ENCODE data around the gene MSI2. TPM values are rescaled to one million over a fixed set of nuclear protein-coding genes. Genes with fewer than 3 reads are reported as not detected.

The MSI2 gene
- total RNA-seq, 1 donor from 2014 or later, result 178 TPM

DNA sequence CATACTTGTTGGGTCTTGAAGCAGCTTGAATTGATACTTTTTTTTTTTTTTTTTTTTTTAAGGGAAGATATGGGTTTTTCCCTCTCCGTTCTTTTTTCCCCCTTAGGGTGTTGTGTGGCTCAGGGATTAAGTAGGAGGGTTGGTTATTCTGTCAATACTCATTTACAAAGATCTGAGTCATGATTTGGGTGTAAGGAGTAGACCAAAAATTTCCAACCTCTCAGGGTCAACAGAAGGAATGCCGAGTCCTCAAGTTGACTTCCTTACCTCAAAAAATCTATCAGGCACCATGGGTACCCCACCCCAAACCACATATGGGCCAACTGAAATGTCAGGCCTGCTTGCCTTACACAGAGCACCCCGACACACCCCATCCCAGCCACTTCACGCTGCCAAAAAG is 258.3 kb downstream of the MSI2 start:
- intact Hi-C loops (cut with micrococcal nuclease), result no loop called here

DNA sequence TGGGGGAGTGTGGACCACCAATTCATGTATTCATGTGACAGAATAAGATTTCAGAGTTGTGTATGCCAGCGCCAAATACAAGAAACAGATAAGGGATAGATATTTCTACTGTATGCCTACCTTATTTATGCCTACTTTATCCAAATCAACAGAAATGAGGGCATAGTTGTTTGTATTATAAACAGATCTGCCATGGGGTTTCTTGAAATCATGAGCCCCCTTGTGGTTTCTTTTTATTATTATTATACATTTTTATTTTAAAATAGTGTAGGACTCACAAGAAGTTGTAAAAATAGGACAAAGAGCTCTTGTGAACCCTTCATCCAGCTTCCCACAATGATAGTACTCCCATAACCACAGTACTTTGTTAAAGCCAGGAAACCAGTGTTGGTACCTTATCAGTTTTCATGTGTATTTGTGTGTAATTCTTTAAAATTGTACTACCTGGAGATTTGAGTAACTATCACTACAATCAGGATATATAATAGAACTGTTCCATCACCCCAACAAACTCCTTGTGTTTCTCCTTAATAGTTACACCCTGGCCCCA is 259.4 kb downstream of the MSI2 start:
- intact Hi-C loops (cut with micrococcal nuclease), result no loop called here

DNA sequence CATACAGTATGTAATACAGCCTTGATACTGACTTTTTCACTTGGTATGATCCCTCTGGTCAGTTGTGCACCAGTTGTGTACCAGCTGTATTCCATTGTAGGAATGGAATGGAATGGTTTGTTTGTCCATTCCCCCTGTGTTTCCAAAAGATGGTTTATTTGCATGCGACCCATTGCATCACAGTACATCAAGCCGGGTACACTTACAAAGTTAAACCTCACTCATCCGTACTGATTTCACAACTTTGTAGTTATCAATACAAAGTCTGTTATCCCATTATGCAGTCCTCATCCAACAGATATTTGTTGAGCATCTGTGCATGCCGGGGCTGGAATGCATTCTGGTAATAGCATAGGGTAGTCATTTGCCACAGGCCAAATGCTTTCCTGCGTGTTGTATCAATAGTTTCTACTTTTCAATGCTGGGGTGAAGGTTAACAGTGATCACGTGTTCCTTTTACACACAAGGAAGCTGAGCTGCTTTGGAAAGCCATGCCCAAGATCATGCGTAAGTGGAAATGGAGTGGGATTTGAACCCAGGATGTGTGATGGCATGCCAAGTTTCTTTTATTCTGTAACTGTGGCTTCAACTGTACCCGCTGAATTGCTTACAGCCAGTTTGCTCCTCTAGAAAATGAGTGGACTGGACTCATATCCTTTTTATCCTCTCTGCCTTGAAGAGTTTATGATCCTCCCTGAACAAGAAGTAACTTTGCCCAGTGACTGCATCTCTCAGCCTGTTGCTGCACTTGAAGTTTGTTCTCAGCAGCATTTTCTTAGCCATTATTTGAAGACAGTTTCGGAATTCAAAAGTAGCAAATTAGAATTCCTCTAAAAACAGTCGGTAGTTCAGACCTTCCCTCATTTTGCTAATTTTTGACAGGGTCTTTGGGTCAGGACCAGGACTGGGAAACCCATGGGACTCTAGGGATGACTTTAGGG is 260.2 kb downstream of the MSI2 start:
- intact Hi-C loops (cut with micrococcal nuclease), result no loop called here

DNA sequence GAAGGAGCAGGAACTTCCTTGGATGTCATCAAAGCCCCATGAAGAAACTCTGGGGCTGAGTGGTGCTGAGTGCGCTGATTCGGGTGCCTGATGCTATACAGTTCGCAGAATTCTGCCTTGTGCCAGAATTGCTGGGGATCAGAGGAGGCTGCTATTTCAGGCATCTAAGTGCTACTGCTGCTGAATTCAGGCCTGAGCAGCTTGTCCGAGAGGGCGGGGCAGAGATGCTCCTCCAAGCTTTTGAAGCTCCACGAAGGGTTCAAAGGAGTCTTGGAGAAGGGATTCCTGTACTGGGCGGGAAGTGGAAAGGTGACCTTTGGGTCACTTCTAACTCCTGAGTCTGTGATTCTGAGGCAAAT is 260.9 kb downstream of the MSI2 start:
- intact Hi-C loops (cut with micrococcal nuclease), result no loop called here

DNA sequence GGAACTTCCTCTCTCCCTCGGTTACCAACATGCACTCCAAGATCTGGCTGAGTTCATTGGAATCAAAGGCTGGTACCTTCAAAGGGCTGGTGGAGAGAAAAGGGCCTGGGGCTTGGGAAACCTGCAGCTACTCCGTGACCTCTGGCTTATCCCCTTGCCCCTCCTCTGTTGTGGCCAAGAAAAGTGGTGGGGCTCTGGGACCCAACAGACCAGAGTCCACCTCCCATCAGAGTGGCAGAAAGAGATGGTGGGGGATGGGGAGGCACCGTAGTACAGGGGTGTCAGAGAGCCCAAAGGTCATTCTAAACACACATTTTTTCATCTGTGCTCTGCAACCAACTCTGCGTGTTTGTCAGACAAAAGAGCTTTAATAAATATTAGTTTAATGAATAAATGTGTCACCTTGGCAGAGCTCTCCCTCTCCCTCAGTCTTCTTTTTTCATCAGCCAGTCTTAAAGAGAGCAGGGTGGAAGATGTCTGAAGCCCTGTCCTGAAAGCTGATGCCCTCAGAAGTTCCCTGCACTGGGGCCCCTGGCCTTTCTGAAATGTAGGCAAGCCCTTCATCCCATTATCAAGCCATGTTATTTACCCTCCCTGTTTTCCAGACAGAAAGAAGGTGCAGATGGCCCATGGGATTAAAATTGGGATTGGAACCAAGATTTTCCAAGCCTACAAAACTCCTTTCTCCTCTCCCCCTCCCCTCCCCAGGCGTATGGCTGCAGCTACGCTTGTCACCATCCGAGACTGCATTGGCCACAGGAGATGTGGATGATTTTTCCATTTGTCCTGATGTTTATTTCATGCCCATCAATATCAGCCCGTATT is 261.5 kb downstream of the MSI2 start:
- intact Hi-C loops (cut with micrococcal nuclease), result no loop called here

DNA sequence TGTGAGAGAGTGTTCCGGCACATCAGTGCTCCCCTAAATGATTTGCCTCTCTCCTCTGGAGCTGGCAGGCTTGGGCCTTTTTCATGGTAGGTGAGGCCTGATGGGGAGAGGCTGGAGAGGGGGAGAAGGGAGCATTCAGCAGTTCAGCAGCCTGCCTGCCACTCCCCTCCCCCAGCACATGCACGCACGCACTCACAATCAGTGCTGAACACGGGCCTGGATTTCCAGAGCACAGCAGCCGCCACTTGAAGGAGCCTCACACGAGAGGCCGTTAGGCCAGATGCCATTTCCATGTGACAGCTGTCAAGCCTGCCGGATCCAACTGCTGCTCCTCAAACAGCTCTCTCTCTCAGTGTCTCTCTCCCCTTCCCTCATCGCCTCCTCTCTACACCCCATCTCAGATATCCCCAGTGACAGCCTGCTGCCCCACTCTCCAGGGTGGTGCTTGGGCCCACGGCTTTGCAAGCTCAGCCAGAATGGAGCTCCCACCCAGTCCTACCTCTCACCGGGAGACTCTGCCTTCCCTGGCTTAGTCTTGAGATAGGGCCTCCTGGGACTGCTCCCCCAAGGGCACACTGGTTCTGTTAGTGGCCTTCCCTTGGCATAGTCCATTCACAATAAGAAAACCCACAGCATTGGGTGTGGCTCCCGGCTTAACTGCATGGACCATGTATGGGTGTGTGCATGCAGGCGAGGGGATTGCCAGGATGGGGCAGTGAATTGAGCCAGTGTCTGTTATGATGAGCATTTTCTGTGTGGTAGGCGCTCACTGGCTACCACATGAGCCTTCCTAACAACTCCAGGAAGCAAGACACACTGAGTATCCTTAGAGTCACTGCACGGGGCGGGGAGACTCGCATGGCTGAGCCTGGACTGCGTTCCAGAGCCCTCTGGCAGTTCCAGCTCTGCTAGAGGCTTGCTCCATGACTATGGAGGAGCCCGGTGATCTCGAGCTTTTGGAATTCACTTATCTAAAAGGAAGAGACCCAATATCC is 262.6 kb downstream of the MSI2 start:
- intact Hi-C loops (cut with micrococcal nuclease), result no loop called here

DNA sequence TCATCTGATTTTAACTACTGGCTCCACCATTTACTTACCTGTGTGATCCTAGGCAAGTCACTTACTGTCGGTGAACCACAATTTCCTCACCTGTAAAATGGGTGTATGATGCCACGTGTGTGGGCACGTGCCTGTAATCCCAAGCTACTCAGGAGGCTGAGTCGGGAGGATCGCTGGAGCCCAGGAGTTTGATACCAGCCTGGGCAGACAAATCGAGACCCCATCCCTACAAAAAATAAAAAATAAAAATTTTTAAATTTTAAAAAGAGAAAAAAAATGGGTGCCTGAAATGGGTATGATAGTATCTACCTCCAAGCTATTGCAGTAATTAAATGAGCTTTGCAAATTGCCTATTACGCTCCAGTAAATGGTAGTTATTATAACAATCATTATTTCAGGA is 263.5 kb downstream of the MSI2 start:
- intact Hi-C loops (cut with micrococcal nuclease), result no loop called here

DNA sequence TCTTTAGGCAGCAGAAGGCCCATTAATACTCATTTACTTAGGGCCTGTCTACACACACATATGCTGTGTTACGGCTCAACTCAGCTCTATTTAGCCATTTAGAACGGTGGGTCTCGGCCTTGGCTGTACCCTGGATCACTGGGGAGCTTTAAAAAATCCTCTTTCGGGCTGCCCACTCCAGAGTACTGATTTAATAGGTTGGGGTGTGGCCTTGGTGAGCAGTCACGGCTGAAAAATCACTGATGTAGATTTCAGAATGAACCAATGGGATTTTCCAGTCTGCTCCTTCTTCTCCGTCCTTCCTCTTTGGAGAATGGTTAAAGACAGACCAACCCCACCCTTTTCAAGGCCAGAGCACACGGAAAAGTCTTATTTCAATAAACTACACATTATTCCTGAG is 265.3 kb downstream of the MSI2 start:
- intact Hi-C loops (cut with micrococcal nuclease), result no loop called here

DNA sequence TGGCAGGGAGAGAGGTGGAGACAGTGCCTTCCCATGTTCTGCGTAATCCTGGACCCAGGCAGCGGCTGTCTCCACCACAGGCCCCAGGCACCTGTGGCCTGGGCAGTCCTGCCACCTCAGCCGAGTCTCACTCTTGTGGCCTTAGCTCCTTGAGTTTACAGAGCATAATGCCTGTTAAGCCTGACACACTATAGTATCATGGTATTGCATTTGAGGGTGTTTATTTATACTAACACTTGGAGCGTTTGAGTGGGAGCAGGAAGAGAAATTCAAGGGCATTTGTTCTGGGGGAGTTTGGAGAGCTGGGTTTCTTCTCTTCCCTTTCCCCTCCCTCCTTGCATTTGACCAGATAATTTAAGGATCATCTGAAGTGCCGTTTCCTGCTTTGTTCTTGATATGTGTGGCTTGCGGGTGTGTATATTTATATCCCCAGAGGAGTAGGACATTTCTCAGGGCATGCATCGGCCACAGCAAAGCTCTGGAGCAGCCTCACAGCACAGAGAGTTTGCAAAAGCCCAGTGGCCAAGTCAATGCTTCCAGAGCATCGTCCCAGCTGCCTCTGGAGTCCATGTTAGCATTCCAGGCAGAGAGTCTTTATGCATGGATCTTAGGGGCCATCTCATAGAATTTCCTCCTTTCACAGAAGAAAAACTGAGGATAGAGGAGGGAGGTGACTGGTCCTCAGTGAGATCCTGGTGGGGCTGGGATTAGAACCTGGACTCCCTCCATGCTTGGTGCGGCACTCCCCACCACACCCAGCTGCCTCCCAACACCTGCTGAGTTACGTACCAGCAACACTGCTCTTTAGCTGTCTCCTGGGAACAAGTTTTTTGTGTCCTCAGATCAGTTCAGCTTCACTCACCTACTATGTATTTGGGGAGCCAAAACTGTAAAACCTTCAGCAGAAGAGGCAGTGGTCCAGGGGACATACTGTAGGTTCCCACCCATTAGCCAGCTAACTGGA is 266.0 kb downstream of the MSI2 start:
- intact Hi-C loops (cut with micrococcal nuclease), result no loop called here

DNA sequence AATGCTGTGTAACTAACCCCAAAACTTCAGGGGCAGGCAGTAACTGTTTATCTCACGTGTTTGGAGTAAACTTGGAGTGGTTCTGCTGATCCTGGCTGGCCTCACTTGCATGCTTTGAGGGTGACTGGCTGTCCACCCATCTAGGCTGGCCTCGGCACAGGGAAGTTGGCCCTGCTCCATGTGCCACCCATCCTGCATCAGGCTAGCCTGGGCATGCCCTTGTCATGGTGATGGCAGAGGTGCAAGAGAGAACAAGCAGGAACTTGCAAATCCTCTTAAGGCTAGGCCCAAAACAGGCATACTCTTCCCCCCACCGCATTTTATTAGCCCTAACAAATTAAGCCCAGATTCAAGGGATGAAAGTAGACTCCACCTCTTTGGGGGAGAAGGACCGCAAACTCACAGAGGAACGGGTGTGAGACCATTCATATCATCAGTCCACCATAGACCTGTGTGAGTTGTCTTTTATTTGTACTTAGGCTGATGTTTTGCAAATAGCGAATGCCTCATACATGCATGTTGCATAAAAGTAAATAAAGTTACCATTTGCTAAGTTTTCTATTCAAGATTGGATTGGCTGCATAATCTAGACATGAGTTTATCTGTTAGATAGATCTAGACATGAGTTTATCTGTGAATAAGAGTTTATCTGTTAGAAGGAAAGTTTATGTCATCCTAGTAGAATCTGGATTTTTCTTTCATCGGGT is 267.8 kb downstream of the MSI2 start:
- intact Hi-C loops (cut with micrococcal nuclease), result no loop called here

DNA sequence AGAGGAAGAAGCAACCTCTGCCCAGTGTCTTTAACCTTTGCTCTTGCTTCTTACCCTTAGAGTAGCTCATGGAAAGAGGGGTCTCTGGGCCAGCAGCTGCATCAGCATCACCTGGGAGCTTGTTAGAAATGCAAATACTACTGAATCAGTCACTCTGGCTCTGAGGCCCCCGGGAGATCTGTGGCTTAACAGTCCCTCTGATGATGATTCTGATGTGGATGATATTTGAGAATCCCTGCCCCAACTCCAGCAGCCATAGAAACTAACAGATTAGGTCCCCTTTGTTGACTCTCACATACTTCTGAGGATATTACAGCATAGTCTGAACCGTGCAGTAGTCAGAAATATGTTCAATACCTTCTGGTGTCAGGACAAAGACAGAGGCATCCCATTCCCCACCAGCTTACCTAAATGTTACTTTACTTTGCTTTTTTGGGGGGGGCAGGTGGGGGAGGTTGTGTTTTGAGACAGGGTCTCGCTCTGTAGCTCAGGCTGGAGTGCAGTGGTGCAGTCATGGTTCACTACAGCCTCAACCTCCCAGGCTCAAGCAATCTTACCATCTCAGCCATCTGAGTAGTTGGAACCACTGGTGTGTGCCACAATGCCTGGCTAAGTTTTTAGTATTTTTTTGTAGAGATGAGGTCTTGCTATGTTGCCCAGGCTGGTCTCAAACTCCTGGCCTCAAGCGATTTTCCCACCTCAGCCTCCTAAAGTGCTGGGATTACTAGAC is 268.7 kb downstream of the MSI2 start:
- intact Hi-C loops (cut with micrococcal nuclease), result no loop called here

DNA sequence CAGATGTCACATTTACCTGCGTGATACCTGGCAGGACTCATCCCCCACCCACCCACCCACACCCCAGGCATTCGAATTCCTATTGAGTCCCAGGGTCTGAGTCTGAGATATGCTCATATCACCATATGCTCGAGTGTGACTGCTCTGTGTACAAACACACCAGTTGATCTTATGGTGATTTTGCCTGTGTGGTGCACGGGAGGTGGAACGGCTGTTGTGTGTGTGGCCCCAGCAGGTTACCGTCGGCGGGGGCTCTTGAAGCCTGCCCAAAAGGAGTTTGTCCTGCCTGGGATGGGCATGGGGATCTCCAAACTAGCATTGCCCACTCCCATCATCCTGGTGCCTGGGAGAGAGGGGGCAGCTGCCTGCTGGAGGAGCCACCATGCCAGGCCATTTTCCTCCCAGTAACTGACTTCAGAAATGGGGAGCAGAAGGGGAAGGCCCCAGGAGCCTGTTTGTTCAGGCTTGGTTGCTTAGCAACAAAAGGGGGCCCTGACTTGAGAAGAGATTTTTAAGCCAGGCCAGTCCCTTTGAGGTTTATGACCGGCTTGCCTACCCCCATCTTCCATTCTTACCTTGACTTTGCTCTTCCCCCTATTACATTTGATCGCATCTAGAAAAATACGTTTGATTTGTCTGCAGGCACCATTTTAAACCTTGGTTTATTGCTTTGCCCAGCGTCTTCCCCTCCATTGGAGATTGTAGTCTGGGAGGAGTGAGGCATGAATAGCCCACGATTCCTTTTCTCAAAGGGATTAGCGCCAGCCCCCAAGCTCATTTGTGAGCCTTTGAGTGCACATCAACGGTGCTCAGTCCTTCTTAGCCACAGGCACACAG is 271.1 kb downstream of the MSI2 start:
- intact Hi-C loops (cut with micrococcal nuclease), result no loop called here

DNA sequence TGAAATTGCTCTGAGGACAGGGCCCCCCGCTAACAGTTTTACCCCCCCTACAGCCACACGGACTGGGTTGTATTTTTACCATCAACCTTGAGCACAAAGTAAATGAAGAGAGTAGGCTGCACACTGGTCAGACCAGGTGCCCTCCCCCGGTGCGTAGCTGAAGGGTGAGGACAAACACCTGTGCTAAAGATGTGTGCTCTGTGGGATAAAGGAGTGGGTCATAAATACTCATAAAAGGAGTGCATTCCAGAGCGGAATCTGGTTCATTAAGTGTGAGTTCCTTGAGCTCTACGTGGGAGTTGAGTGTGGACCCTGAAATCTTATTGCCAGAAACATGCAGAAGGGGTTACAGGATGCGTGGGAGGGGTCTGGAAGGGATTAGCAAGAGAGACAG is 271.7 kb downstream of the MSI2 start:
- intact Hi-C loops (cut with micrococcal nuclease), result no loop called here

DNA sequence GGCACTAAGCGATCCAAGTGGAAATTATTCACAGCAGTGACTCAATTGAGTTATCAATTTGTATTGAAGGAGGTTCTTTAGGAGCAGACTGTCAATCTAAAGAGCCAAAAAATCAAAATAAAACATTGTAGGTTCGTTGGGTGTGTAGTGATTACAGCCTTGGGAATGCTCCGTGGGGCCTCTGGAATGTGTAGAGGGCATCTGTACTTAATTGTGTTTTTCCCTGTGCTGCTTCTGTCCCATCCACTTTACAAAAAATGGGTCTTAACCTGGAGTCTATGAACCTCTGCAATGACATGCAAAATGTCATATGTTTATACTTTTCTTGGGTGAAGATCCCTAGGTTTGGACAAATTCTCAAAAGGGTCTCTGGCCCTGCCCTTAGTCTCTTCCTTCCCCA is 273.7 kb downstream of the MSI2 start:
- intact Hi-C loops (cut with micrococcal nuclease), result no loop called here

DNA sequence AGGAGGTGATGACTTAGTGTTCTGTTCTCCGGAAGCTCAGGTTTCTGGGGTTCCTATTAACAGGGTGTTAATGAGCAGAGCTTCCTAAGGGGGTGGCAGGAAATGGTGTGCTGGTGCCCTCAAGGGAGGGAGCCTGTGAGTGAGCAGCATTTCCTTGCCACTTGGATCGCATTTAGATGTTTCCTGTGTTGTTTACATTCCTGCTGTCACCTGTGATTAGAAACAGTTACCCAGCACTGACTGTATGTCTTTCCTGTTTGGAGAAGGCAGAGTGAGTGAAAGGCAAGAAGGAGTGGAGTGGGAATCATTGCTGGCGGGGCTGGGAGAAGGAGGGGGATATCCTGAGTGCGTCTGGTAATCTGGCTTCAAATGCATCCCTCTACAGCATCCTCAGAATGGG is 274.2 kb downstream of the MSI2 start:
- intact Hi-C loops (cut with micrococcal nuclease), result no loop called here

DNA sequence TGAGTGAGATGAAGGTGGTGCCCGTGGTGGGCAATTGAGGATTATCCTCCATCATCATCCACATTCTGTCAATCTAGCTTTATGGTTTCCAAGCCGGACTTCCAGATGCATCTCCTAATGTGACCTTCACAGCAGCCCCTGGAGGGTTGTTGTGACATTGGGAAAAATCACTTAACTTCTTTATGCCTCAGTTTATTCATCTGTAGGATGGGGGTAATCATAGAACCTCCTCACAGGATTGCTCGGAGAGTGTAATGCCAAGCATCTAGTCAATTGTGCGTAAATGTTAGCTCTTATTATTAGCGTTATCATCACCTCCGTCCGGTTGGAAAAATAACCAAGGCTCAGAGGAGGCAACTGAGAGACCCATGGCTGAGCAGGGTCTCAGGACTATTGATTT is 274.8 kb downstream of the MSI2 start:
- intact Hi-C loops (cut with micrococcal nuclease), result no loop called here

DNA sequence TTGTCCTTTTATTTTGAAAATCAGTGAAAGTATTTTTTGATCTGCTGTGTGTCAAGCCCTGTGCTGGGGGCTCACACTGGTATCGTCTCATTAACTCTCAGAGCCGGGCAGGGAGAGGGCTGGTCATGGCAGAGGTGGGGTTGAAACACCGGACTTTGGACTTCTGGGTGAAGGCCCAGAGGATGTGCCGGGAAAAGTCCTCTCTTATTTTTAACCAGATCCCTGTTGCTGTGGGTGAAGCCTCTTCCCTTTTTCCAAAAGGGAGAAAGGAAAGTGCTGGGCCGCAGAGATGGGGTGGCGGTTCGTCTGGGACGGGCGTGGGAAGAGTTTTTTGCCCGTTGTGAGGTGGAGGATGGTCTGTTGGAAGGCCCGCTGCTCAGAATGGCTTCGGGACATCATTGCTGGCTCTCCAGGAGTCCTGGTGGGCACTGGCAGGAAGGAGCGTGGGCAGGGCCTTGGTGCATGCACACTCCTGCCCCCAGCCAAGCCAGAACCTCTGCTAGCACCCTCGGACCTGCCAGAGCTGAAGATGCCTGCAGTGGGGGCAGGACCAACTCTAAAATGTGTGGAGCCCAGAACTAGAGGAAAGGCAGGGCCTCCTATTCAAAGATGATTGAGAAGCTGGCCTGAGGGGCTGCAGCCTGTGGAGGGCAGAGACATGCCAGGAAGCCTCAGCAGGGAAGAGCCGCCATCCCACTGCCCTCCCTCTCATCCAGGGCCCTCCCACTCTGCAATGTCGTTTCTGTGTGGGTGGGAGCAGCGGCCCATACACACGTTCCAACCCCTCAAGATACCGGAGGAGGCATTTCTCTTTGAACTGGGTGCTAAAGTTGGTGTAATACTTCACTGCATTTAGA is 275.6 kb downstream of the MSI2 start:
- intact Hi-C loops (cut with micrococcal nuclease), result no loop called here

Measured in T-helper 1 cell treated with Interleukin-12 subunit alpha and Interleukin-12 subunit beta and Interleukin-4 antibody, amounts not matched to agents 30 ng/mL and 1 ng/mL, for 36 hours (primary cell).